Measurements from ENCODE around the gene GNG12. TPM values are rescaled to one million over a fixed set of nuclear protein-coding genes. Genes with fewer than 3 reads are reported as not detected.

GNG12 gene
- total and polyA plus RNA-seq, 9 of the 15 experiments (the other 6 are each of a cell fraction or from before 2014, with no cell fraction given) = 2.6 to 6.0 (median 4.1) TPM

- TF ChIP-seq MXD1 (CRISPR knock-in tag; IDR thresholded peaks at IDR 0.05; ENCODE audit: borderline replicate concordance, poor library complexity, severe bottlenecking) = no peak
- no peak for TF ChIP-seq HDAC3 (IDR thresholded peaks at IDR 0.05; ENCODE audit: borderline replicate concordance, partially characterized antibody)
- no peak for TF ChIP-seq ZNF79 (CRISPR knock-in tag; IDR thresholded peaks at IDR 0.05; ENCODE audit: low read depth)
- TF ChIP-seq SNRNP70 (optimal IDR thresholded peaks at IDR 0.05; ENCODE audit: low read depth, low read length) = no peak
- no peak for TF ChIP-seq U2AF2 (optimal IDR thresholded peaks at IDR 0.05; ENCODE audit: low read depth, low read length)
- no peak for TF ChIP-seq FOXO4 (CRISPR knock-in tag; IDR thresholded peaks at IDR 0.05)
- TF ChIP-seq NRF1 (conservative IDR thresholded peaks at IDR 0.05 in 1 of 2, IDR thresholded peaks at IDR 0.05 in 1 of 2) = no peak
- no peak for TF ChIP-seq KLF6 (CRISPR knock-in tag; IDR thresholded peaks at IDR 0.05; ENCODE audit: borderline replicate concordance)
- TF ChIP-seq SMC3 (conservative IDR thresholded peaks at IDR 0.05; ENCODE audit: insufficient read depth, low read depth, low read length) = peak; percentile 90
- no peak for TF ChIP-seq KLF10 (CRISPR knock-in tag; IDR thresholded peaks at IDR 0.05)
- TF ChIP-seq ZNF766 (CRISPR knock-in tag; conservative IDR thresholded peaks at IDR 0.05) = no peak
- TF ChIP-seq SNIP1 (IDR thresholded peaks at IDR 0.05; ENCODE audit: low read depth) = no peak
- TF ChIP-seq SRSF3 (IDR thresholded peaks at IDR 0.05; ENCODE audit: insufficient read depth, low read length) = no peak
- no peak for TF ChIP-seq ZNF436 (CRISPR knock-in tag; IDR thresholded peaks at IDR 0.05)
- no peak for TF ChIP-seq NCOA6 (IDR thresholded peaks at IDR 0.05)
- no peak for TF ChIP-seq ZNF780A (CRISPR knock-in tag; IDR thresholded peaks at IDR 0.05)
- no peak for TF ChIP-seq PCBP2 (IDR thresholded peaks at IDR 0.05; ENCODE audit: low read depth, low read length, poor library complexity, severe bottlenecking)
- no peak for TF ChIP-seq BRF2 (IDR thresholded peaks at IDR 0.05; ENCODE audit: borderline replicate concordance, insufficient read depth, insufficient read length)
- no peak for TF ChIP-seq ETS1 (conservative IDR thresholded peaks at IDR 0.05; ENCODE audit: control insufficient read depth, low read depth, low read length)
- no peak for TF ChIP-seq ZNF583 (CRISPR knock-in tag; IDR thresholded peaks at IDR 0.05)
- TF ChIP-seq U2AF1 (optimal IDR thresholded peaks at IDR 0.05; ENCODE audit: low read depth, low read length) = no peak
These were observed 73.0 kb downstream of the GNG12 start (continued) for GRCh38 chr1:67760030-67760821.

Measured in K562 (cell line).